GDM1 (cell line): Measurements from ENCODE around the gene ELANE.

Experiments used
- DNase-seq: peaks from one replicate; lab custom pipeline; 2025; lab: John Stamatoyannopoulos, UW

Gene ELANE

GRCh38 chr19:898663-899062 is 46.6 kb downstream of the ELANE start:
- no peak for DNase-seq

GRCh38 chr19:899336-900042 is 47.4 kb downstream of the ELANE start:
- no peak for DNase-seq

- no peak for DNase-seq
Measured at GRCh38 chr19:900043-900301, 47.9 kb downstream of the ELANE start.

GRCh38 chr19:900302-901111 is 48.4 kb downstream of the ELANE start:
- DNase-seq: no peak

GRCh38 chr19:901216-902092 is 49.4 kb downstream of the ELANE start:
- no peak for DNase-seq

- no peak for DNase-seq
Measured at GRCh38 chr19:902093-902370, 49.9 kb downstream of the ELANE start.

- DNase-seq: no peak
Measured at GRCh38 chr19:902446-903226, 50.5 kb downstream of the ELANE start.

- DNase-seq: no peak
Measured at GRCh38 chr19:903266-903797, 51.2 kb downstream of the ELANE start.

- DNase-seq: no peak
Measured at GRCh38 chr19:904545-904944, 52.4 kb downstream of the ELANE start.
